GM21360 (cell line): ENCODE results near the gene GRK4.

Experiments used
- ATAC-seq: cut with Tn5 transposase; IDR thresholded peaks from one replicate; pipeline ENCODE4 v1.9.1; 2021; ENCODE audit warnings: mild to moderate bottlenecking, moderate library complexity; ENCODE audit not compliant: unreplicated experiment

GRK4 gene

DNA sequence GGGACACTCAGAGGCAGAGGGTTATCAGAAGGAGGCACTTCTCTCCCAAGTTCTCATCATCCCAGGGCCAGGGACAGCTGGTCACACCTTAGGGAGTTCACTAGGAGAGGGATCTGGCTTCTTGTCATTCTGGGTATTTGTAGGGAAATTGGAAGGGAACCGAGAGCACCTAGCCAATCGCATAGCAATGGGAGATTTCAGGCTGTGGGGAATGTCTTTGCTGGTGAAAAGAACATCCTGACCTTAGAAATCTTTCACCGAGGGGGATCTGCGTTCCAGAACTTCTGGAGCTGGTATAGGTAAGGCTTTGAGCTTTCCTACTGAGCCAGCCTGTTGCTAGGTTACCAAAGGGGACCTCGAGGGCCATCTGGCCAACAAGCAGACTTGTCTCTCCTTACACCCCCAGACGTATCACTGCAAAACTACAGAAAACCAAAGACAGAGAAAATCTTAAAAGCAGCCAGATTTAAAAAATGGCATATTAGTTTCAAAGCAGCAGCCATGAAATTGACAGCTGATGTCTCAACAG is 104.2 kb downstream of the GRK4 start:
- ATAC-seq = no peak

DNA sequence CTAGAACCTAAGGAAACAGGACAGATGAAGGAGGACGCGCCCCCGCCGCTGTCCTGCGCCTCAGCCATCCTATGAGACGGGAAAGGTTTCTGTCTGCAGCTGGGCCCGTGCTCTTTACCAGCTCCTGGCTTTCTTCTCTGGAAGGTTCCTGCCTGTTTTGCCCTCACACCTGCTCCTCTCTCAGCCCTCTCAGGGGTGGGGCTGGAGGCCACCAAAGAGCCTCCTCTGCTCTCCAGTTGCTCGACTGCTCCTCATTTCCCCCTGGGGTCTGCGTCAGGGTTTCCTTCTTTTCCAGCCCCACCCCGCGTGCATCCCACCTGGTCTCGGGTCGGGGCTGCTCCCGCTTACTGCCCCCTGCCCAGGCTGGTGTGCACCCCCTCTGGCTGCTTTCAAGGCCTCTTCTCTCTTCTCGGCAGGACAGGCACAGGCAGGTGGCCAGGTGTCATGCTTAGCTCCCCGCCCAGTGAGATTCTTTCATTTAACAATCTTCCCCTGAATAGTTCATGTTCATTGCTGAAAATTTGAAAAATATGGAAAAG is 106.4 kb downstream of the GRK4 start:
- no peak for ATAC-seq

DNA sequence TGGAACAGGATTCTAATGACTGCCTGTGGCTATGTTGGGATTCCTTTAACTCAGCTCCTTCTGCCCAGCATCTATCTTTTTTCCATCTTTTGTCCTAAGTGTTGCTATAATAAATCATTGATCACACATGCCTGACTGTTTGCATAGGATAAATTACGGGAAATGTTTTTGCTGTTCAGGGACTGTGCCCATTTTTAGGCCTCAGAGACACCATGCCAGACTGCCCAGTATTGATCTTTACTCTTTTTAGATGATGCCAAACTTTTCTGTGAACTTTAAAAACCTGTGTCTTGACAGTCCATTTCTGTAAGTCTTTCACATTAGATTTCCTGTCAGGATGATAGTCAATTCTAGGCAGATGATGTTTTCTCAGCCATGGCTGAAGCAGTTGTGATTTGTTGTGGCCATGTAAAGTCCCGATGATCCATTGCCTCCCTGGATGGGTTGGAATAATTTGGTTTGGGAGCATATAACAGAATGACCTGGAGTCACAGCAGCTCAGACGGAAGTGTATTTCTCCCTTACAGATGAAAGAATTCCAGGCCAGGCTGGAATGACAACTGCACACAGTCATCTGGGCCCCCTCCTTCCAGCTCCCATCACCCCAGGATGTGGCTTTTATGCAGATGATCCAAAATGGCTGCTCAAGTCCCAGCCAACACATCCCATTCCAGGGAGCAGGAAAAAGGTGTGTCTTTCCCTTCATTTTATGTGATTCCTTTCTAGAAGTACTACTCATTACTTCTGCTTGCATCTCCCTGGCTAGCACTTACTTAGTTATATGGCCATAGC is 107.5 kb downstream of the GRK4 start:
- no peak for ATAC-seq

DNA sequence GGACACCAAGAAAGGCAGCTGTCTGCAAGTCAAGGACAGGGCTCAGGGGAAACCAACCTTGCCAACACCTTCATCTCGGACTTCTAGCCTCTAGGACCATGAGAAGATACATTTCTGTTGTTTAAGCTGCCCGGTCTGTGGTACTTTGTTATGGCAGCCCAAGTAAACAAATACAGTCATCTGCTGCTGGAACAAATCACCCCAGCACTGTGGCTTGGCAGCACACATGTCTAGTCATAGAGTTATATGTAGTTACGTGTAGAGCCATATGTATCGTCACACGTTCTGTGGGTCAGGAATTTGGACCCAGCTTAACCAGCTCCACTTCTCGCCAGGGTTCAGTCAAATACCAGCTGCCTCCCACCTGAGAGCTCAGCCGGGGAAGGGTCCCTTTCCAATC is 108.4 kb downstream of the GRK4 start:
- ATAC-seq = no peak

DNA sequence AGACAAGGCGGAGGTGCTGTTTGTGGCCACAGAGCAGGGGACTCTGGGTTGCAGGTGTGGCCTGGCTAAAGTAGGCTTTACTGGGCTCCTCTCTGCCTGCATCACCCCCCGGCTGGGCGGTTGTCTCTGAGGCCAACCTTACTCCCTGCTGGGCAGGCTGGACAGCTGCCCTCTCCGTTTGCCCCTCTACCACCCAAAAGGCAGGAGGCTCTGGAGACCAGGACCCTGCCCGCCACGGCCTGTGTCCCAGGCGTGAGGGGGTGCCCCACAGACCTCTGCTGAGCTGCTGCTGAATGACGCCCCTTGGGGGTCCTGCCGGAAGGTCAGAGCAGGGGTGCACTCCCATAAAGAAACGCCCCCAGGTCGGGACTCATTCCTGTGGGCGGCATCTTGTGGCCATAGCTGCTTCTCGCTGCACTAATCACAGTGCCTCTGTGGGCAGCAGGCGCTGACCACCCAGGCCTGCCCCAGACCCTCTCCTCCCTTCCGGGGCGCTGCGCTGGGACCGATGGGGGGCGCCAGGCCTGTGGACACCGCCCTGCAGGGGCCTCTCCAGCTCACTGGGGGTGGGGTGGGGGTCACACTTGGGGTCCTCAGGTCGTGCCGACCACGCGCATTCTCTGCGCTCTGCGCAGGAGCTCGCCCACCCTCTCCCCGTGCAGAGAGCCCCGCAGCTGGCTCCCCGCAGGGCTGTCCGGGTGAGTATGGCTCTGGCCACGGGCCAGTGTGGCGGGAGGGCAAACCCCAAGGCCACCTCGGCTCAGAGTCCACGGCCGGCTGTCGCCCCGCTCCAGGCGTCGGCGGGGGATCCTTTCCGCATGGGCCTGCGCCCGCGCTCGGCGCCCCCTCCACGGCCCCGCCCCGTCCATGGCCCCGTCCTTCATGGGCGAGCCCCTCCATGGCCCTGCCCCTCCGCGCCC is 110.0 kb downstream of the GRK4 start:
- ATAC-seq = peak; percentile 21

DNA sequence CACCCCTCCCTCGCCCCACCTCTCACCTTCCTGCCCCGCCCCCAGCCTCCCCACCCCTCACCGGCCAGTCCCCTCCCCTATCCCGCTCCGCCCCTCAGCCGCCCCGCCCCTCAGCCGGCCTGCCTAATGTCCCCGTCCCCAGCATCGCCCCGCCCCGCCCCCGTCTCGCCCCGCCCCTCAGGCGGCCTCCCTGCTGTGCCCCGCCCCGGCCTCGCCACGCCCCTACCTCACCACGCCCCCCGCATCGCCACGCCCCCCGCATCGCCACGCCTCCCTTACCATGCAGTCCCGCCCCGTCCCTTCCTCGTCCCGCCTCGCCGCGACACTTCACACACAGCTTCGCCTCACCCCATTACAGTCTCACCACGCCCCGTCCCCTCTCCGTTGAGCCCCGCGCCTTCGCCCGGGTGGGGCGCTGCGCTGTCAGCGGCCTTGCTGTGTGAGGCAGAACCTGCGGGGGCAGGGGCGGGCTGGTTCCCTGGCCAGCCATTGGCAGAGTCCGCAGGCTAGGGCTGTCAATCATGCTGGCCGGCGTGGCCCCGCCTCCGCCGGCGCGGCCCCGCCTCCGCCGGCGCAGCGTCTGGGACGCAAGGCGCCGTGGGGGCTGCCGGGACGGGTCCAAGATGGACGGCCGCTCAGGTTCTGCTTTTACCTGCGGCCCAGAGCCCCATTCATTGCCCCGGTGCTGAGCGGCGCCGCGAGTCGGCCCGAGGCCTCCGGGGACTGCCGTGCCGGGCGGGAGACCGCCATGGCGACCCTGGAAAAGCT is 110.9 kb downstream of the GRK4 start, which contains the start of the genes HTT and HTT-AS:
TSS of gene HTT (plus strand) at position 604 of the 768 bp plus-strand sequence. CDS start at position 749, 145 bp downstream.
TSS of gene HTT-AS (minus strand) at position 461 of the 768 bp plus-strand sequence.
- ATAC-seq = peak; percentile 72

DNA sequence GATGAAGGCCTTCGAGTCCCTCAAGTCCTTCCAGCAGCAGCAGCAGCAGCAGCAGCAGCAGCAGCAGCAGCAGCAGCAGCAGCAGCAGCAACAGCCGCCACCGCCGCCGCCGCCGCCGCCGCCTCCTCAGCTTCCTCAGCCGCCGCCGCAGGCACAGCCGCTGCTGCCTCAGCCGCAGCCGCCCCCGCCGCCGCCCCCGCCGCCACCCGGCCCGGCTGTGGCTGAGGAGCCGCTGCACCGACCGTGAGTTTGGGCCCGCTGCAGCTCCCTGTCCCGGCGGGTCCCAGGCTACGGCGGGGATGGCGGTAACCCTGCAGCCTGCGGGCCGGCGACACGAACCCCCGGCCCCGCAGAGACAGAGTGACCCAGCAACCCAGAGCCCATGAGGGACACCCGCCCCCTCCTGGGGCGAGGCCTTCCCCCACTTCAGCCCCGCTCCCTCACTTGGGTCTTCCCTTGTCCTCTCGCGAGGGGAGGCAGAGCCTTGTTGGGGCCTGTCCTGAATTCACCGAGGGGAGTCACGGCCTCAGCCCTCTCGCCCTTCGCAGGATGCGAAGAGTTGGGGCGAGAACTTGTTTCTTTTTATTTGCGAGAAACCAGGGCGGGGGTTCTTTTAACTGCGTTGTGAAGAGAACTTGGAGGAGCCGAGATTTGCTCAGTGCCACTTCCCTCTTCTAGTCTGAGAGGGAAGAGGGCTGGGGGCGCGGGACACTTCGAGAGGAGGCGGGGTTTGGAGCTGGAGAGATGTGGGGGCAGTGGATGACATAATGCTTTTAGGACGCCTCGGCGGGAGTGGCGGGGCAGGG is 111.7 kb downstream of the GRK4 start:
- ATAC-seq = no peak

DNA sequence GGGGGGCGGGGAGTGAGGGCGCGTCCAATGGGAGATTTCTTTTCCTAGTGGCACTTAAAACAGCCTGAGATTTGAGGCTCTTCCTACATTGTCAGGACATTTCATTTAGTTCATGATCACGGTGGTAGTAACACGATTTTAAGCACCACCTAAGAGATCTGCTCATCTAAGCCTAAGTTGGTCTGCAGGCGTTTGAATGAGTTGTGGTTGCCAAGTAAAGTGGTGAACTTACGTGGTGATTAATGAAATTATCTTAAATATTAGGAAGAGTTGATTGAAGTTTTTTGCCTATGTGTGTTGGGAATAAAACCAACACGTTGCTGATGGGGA is 112.2 kb downstream of the GRK4 start:
- ATAC-seq = no peak

DNA sequence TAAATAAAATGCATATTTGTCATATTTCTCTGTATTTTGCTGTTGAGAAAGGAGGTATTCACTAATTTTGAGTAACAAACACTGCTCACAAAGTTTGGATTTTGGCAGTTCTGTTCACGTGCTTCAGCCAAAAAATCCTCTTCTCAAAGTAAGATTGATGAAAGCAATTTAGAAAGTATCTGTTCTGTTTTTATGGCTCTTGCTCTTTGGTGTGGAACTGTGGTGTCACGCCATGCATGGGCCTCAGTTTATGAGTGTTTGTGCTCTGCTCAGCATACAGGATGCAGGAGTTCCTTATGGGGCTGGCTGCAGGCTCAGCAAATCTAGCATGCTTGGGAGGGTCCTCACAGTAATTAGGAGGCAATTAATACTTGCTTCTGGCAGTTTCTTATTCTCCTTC is 114.4 kb downstream of the GRK4 start:
- no peak for ATAC-seq

DNA sequence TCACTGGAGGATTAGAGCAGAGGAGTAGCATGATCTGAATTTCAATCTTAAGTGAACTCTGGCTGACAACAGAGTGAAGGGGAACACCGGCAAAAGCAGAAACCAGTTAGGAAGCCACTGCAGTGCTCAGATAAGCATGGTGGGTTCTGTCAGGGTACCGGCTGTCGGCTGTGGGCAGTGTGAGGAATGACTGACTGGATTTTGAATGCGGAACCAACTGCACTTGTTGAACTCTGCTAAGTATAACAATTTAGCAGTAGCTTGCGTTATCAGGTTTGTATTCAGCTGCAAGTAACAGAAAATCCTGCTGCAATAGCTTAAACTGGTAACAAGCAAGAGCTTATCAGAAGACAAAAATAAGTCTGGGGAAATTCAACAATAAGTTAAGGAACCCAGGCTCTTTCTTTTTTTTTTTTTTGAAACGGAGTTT is 116.3 kb downstream of the GRK4 start:
- no peak for ATAC-seq

DNA sequence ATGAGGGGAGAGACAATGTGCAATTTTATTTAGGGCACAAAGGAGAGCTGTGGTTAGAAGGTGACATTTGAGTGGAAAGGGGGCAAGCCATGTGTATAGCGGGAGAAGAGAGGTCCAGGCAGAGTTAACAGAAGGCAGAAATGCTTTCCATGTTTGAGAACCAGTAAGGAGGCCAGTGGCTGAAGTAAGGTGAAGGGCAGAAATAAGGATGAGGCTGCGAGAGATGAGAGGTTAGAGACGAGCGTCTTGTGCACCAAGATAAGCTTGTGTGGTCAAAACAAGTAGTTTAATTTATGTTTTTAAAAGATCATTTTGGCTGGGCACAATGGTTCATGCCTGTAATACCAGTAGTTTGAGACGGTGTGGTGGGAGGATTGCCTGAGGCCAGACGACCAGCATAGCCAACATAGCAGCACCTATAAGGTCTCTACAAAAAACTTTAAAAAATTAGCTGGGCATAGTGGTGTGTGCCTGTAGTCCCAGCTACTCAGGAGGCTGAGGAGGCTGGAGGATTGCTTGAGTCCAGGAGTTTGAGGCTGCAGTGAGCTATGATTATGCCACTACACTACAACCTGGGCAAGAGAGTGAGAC is 119.6 kb downstream of the GRK4 start:
- ATAC-seq = no peak

DNA sequence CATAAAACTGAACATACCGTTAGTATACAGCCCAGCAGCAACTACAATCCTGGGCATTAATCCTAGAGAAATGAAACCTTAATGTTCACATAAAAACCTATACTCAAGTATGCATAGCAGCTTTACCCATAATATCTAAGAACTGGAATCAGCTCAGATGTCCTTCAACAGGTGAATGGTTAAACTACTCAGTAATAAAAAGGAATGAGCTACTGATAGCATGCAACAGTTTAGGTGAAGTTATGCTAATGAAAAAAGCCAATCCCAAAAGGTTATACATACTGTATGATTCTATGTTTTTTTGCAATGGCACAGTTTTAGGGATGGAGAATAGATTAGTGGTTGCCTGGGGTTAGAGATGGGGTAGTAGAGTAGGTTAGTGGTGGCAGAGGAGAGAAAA is 120.4 kb downstream of the GRK4 start:
- no peak for ATAC-seq

DNA sequence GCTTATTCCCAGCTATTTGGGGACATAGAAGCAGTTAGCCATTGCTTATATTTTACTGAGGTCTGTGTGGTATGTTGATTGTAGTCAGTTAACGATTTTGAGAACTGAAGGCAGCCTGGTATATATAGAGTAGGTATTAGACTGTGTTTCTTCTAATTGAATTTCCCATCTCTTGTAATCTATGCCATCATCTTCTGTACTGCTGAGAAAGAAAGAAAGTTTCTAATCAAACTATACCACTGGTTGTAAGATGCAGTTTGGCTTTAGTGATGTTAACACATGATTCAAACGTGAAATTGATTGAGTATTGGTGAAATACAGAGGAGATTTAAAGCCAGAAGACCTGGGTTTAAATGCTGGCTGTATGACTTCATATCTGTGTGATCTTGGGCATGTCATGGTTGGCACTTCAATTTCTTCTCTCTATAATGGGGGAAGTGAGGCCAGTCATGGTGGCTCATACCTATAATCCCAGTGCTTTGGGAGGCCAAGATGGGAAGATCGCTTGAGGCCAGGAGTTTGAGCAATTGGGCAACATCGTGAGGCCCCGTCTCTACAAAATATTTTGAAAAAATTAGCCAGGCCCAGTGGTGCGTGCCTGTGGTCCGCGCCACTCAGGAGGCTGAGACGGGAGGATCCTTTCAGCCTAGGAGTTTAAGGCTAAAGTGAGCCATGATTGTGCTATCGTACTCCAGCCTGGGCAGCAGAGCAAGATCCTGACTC is 122.7 kb downstream of the GRK4 start:
- ATAC-seq = no peak

DNA sequence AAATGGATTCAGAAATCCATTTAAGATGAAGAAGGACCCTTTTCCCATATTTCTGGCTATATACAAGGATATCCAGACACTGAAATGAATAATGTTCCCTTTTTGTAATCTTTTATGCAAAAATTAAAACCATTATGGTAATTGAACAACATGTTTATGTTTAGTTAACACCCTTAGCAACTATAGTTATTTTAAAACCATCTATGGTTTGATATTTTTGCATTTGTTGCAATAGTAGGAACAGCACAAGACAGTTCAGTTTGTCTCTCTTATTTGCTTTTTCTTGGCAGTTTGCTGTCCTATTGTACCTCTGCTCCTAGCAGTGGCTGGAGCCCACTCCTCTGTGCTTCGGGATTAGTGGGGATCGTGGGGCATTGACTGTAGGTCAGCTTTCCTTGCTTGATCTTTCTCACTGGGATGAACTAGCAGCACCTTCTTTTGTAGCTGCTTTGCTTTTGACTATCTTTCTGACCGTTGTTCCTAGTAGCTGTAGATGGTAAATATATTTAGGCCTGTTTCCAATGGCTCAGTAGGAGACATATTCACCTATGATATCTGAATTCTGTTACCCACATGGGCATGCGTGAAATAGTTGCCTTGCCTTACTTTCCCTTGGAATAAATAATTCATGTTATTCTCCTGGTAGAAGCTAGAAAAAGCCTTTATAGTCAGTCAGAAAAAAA is 123.9 kb downstream of the GRK4 start:
- no peak for ATAC-seq
